Measurements from ENCODE around the gene ADAMTSL3.

GRCh38 chr15:83745771-83746170, 91.8 kb downstream of the ADAMTSL3 start:
- TF ChIP-seq POLR2A (IDR thresholded peaks at IDR 0.05) (no peak), POLR2AphosphoS5 (IDR thresholded peaks at IDR 0.05) (no peak), EP300 (IDR thresholded peaks at IDR 0.05) (no peak)
- TF ChIP-seq, protein P1, sequence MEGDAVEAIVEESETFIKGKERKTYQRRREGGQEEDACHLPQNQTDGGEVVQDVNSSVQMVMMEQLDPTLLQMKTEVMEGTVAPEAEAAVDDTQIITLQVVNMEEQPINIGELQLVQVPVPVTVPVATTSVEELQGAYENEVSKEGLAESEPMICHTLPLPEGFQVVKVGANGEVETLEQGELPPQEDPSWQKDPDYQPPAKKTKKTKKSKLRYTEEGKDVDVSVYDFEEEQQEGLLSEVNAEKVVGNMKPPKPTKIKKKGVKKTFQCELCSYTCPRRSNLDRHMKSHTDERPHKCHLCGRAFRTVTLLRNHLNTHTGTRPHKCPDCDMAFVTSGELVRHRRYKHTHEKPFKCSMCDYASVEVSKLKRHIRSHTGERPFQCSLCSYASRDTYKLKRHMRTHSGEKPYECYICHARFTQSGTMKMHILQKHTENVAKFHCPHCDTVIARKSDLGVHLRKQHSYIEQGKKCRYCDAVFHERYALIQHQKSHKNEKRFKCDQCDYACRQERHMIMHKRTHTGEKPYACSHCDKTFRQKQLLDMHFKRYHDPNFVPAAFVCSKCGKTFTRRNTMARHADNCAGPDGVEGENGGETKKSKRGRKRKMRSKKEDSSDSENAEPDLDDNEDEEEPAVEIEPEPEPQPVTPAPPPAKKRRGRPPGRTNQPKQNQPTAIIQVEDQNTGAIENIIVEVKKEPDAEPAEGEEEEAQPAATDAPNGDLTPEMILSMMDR (IDR thresholded peaks at IDR 0.05), result no peak

Data from sigmoid colon (tissue), 4 donors.